Activated CD4-positive, CD25-positive, alpha-beta regulatory T cell treated with anti-CD3 and anti-CD28 coated beads, Interleukin-2, amount 50 U/mL, for 16 hours (primary cell): Measurements from ENCODE around the gene RAB18.
"Not testable (repeated sequence)": the region's sequence is repeated elsewhere in the genome, so short reads cannot be mapped to it uniquely, and the experiment has no call there.

ENCODE experiments used
- DNase-seq: peaks from one replicate; pipeline ENCODE4 v3.0.0-alpha.2; 2020; ENCODE audit warnings: low read depth, low spot score

Gene RAB18

DNA sequence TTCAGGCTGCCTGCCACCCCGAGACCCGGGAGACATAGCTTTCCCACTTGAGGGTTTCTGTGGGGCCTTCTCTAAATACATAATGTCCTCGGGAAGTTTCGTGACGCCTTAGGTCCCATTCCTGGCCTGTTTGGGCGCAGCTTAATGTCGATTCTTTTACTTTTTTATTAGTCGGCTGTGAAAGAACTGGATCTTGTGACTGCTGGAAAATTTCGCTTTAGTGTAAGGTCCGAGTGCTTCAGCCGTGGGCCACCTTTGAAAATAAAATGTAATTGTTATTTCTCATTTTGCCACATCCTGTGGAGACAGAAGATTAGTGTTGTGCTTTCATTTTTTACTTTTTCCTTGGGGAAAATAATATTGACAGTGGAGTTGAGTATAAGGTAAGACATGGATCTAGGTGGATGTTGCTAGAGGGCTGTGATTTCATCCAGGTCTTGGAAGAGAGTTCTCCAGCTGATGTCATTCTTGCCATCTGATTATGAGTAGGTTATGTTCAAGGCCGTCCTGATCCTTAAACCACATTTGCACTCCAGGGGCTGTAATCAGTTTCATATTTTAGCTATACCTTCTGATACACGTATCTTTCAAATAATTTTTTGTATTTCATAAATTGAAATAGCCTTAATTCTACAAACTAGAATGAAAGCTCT, 830 bp downstream of the RAB18 start:
- DNase-seq: no peak

DNA sequence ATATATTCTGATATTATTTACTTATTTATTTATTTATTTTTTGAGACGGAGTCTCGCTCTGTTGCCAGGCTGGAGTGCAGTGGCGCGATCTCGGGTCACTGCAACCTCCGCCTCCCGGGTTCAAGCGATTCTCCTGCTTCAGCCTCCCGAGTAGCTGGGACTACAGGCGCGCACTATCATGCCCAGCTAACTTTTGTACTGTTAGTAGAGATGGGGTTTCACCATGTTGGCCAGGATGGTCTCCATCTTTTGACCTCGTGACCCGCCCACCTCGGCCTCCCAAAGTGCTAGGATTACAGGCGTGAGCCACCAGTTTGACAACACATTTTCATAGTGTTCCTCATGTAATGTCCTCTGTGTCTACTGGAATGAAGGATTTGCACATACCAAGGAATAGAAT, 1.4 kb downstream of the RAB18 start:
- not testable (repeated sequence) for DNase-seq

DNA sequence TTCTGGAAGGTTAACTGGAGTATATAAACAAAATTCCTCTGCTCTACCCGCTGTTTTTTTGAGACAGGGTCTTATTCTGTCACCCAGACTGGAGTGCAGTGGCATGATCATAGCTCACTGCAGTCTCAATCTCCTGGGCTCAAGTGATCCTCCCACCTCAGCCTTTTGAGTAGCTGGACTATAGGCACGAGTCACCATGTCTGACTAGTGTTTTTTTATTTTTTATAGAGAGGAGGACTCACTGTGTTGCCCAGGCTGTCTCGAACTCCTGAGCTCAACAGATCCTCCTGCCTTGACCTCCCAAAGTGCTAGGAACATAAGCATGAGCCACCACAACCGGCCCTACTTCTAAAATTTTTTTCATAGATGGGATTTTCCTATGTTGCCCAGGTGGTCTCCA, 2.2 kb downstream of the RAB18 start:
- DNase-seq: no peak

DNA sequence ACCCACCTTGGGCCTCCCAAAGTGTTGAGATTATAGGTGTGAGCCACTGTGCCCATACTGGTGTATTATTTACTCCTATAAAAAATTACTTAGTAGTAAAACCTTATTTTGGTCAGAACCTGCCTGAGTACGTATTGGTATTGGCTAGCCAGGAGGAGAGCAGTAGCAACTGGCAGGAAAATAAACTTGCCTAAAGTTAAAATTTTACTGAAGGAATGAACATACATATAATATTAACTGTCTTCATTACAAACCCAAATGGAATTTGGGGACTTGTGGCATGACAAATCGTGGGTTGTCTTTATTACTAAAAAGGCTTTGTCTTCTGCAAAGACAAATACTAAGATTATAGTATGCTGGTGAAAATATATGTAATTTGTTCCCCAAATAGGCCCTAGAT, 8.4 kb downstream of the RAB18 start:
- no peak for DNase-seq

DNA sequence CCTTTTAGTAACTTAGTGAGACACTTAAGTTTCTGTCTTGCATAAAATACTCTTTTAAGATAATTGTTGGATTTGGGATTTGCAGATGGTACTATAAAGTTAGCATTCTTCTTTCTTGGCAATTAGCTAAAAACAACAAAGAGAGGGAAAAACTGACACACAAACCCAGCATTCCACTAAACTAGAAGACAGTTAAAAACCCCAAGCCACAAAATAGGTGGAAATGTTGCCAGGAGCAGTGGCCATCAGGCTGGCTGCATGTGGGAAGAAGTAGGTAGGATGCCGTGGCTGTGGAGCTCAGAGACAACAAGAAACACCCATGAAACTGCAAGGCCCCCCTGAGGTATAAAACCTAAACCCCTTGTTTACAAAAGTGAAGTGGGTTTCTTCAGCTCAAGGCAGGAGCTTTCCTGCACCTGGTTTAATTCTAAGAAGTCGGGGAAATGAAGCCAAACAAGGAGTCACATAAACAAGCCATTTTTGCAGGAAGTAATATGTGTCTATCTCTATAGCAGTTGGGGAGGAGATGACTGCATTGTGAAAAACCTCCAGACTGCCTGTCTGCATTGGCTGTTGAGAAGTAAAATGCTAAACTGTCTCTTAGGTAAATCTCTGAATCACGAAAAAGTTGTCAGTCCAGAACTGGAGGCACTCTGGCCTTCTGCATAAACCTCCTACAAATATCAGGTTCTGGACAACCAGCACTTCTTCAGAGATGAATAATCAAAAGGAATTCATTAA, 9.5 kb downstream of the RAB18 start:
- no peak for DNase-seq

DNA sequence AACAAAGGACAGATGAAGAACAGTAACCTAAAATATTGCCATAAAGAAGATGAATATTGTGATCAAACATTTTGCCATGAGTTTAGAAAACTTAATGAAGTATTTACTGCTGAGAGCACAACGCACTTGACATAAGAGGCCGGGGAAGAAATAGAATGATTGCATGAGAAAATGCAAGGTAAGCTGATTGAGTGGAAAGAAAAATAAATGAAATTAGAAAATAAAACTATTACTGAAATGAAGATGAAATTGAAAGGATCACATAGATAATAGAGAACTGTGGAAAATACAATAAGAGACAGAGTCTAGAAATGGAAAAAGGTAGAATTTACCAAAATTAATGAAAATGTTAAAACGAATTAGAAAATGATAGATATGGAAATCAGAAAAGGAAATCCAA, 10.1 kb downstream of the RAB18 start:
- no peak for DNase-seq

DNA sequence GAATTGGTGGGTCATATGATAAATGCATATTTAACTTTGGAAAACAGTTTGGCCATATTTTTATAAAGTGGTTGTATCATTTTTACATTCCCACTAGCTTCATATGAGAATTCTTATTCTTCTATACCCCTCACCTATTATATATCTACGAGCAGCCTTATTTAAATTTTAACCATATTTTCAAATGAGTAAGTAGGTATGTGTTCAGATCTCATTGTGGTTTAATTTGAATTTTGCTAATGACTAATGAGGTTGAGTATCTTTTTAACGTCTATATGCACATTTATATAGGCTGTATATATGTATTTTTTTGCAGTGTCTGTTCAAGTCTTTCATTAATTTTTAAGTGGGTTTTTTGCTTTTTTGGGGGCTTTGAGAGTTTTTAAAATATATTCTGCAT, 14.2 kb downstream of the RAB18 start:
- DNase-seq: no peak

DNA sequence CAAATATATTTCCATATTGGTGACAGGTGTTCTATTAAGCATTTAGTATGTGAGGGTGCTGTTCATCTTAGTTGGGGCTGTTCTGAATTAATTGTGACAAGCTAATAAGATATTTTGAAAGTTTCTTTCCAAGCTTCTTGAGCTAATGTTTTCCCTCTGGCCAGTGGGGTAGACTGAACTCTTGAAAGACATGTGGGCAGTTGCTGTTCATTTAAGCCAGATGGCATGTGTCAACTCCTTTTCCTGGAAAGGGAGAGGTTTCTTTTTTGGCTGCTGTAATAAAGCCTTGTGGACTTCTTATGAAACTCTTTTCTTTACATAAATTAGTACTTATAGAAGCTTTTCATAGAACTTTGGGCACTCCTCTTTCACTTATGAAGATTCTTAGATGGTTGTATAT, 21.7 kb downstream of the RAB18 start:
- no peak for DNase-seq

DNA sequence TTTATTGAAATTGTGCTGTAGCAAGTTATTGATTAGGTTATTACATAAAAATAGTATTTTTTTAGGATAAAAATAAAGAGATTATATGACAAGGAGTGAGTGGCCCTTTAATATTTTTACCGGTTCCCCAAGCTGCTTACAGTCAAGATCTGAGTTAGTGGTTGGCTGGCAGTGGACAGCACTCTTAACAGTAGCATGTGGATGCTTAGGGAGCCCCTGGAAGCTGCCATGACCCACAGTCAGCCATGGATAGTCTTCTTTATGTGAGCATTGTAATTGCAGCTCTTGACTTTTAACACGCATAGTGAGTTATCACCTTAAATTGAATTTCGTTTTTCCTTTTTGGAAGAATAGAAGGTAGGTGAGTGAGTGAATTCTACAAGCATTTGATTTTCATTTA, 22.1 kb downstream of the RAB18 start:
- DNase-seq: no peak

DNA sequence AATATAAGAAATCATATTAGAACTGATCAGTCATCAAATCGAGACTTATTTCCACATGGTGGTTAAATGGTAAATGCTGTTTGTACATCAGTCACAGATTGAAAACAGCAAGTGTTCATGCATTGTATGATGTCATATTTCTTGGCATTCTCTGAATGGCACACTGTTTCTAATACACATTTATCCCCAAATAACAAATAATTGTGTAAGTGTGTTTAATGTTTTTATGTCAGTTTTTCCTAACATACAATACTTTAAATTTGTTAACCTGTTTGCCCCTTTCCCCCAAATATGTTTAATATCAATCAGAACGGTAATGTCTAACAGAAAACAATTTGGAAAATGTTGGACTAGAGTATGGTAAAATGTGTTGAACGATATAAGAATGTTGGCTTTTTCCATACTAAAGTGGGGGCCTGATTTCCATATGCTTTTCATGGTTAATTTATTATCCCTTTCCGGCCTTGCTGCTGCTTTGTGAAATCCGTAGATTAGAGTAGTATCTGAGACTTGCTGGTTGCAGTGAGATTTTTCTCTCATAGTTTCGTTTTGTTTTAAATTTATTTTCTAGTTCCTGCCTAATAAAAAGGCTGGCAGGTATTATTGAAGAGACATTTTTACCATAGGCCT, 23.7 kb downstream of the RAB18 start:
- no peak for DNase-seq

DNA sequence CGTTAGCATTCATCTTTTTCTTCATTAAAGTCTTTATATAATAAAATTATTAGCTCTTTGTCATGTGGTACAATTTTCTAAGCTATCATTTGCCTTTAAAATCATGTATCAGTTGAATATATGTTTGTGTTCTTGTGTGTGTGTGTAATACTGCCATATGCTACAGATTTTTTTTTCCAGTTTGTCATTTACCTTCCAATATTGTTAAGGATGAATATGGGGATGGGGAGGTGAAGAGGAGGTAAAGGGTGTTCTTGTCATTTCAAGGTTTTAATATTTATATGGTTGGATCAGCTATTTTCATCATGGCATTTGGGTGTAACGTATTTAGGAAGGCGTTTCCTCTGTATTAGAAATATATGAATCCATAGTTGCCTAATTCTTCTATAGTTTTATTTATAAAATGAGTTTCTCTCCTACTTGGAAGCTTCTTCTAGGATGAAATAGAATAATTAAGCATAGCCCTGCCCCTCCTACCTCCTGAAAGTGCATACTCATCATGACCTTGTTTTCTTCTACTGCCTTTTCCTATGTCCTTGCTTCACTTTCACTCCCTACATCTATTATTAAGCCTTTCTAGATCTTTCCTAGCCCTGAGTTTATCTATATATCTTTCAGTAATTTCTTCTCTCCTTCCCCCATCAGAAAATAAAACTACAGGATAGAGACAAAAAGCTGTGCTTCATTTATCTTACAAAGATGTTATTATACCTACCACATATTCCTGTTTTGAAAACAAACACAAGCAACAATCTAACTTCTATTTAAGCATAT, 25.1 kb downstream of the RAB18 start:
- no peak for DNase-seq

DNA sequence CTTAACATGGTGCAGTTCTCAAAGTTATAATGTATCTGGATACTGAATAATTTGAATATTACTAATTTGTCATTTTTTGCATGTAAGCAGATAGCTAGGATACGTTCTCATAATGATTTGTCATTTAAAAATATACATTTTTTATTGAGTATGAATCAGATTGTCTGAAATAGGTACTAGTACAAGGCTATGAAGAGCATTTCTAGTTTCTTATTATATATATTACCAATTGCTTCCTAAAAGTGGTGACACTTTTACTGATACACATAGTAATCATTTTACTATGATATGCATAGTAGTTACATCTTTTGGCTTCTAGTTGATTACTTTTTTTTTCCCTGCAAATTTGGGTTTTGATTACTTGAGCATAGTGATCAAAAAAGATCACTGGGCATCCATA, 26.4 kb downstream of the RAB18 start:
- no peak for DNase-seq

DNA sequence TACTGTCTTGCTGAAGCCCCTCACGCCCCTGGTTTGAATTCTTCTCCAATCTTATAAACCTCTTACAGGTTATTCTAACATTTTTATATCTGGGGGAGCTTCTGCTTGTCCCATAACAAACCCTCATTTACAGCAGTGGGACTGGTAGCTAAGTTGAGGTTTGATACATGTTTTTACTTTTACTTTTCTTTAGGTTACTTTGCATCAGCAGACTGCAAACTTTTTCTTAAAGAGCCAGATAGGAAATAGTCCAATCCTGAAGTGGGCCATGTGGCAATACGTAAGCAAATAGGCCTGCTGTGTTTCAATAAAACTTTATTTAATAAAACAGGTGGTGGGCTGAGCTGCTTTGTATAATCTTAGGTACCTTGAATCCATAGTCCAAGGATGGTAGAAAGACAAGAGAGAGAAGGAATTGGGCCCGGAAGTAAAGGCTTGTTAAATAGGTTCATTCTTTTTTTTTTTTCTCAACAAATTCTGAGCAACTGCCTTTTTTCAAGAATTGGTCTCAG, 27.3 kb downstream of the RAB18 start:
- DNase-seq: no peak

DNA sequence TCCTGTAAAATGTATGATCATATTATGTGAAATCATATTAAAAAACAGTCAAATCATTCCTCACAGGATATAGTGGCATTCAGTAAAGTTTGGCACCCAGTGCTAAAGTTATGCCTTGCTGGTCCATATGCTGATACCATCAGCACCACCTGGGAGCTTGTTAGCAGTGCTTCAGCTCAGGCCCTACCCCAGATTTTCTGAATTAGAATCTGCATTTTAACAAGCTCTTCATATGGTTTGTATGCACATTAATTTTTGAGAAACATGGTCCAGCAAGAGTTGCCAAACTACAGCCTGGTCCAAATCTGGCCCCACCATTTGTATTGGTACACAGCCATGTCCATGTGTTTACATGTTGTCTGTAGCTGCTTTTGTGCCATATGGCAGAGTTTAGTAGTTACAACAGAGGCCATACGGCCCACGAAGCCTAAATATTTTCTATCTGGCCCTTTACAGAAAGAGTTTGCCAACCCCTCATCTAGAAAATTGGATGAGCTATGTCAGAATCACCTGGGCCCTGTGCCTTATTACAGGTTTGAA, 30.1 kb downstream of the RAB18 start:
- no peak for DNase-seq

DNA sequence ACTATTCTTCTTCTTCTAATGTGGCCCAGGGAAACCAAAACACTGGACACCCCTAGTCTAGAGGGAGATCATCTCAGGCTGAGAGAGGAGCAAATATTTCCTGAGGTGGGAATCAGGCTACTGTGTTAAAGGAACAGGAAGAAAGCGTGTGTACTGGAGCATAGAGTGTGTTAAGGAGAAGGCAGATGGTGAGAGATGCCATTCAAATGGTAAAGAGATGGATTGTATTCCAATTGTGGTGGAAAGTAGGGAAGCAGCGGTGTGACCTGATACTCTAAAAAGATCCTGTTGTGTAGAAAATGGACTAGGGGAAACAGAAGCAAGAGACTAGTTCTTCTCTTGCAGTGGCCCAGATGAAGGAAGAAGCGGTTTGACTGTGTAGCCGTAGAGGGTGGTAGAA, 31.2 kb downstream of the RAB18 start:
- no peak for DNase-seq

DNA sequence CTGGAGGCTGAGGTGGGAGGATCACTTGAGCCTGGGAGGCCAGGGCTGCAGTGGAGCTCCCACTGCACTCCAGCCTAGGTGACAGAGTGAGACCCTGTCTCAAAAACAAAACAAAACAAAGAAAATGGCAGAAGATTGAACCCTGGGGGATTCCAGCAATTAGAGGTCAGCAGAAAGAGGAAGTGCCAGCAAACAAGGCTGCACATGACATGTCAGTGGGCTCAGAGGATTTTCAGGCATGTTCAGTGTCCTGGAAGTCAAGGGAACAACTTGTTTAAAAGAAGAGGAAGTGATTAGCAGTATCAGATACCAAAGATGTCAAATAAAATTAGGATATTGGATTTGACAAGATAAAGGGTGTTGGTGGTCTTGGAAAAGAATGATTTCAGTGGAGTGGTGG, 32.3 kb downstream of the RAB18 start:
- DNase-seq: no peak

DNA sequence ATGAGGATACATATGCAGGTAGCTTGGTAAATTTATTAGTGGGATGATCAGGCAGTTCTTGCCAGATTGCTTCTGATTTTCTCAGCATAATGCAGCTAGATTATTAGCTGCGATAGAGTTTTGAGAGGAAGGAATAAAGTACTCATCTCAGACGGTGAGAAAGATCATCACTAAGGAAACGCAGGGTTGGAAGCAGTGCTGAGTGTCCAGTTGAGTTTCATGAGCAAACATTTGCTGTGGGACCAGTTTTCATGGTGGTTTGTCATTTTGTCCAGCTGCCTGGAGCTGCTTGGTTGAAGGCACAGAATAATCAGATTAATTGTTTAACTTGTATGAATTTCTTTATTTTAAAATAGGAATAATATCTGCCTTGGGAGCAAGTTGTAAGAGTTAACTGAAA, 33.1 kb downstream of the RAB18 start:
- no peak for DNase-seq

DNA sequence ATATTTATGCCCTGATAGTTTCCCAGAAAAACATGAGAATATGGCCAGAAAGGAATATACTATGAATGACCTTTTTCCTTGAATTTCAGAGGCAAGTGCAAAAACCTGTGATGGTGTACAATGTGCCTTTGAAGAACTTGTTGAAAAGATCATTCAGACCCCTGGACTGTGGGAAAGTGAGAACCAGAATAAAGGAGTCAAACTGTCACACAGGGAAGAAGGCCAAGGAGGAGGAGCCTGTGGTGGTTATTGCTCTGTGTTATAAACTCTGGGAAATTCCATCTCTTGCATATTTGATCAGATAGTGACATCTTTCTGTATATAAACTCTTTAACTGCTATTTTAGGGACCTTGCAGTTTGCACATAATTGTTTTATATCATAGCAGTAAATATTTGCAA, 33.7 kb downstream of the RAB18 start:
- DNase-seq: no peak

DNA sequence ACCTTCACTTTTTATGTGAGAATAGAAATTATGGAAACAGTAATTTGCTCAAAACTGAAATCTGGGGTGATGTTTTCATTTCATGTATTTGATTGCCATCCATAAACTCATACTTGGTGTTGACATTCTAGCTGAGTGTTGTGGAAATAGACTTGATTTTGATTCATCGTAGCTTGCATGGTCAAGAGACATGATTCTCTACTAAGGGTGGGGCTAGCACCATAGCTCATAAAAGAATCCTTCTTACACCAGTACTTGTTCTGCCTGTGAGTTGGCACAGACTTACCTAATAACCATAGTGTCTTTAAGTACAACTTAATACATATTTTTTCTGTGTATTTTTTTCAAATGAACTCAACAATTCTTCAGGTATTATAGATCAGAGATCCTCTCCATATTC, 36.6 kb downstream of the RAB18 start:
- no peak for DNase-seq

DNA sequence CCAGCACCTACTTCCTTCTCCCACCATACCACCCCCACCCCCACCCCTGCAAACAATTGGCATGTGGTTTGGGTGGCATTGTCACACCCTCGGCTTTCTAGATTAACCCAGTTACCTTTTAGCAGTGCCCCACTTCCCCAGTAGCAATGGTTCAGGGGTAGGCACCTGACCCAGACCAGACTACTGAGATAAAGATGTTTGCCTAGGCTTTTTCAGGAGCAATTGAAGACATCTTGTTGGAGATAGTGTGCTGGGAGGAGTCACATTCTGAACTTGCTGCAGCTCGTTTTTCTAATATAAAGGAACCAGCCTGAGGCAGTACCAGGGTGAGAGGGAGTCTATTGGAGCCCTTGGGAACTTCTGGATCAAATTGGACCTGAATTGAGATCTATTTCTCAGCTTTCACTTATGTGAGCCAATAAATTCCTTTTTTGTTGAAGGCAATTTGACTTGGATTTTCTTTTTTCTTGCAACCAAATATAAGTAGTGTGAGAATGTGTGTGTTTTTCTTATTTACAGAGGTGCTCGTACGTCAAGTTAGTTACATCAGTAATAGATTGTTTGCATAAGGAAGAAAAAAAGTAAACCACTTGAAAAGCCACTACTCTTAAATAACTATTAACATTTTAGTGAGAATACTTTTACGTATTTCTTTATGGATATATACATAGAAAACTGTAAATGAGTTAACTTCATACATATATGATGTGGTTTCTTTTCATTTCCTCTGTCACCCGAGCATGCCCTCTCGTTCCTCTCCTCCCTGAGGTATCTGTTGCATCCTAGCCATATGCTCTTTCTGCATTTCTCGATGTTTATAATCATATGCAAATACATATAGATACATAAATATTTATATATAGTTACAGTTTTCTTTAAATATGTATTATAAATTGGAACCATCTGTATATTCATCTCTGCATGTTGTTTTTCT, 38.0 kb downstream of the RAB18 start:
- no peak for DNase-seq

DNA sequence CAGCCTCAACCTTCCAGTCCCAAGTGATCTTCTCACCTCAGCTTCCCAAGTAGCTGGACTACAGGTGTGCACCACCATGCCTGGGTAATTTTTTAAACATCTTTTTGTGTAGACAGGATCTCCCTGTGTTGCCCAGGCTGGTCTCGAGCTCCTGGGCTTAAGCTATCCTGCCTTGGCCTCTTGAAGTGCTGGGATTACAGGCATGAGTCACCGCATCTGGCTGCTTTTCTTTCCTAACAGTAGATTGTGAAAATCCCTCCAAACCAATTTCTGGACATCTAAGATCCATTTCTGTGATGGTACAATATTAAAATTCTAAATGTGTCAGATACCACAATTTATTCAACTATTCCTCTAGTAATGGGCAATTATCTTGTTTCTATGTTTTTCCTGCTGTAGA, 38.7 kb downstream of the RAB18 start:
- DNase-seq: no peak
